GM12801 (cell line): Measurements from ENCODE around the gene SUZ12.

ENCODE experiments used
- CTCF ChIP-seq: IDR thresholded peaks from one replicate; pipeline ENCODE4 v1.5.1; 2011; ENCODE audit warnings: control low read depth; ENCODE audit not compliant: insufficient read length; ENCODE audit errors: extremely low read depth

The SUZ12 gene

GRCh38 chr17:31935512-31935911 lies 1.3 kb upstream of the SUZ12 start:
- no peak for TF ChIP-seq CTCF

- no peak for TF ChIP-seq CTCF
Measured at GRCh38 chr17:31967648-31968047, 30.8 kb downstream of the SUZ12 start.

- no peak for TF ChIP-seq CTCF
Measured at GRCh38 chr17:31997005-31997404, 60.2 kb downstream of the SUZ12 start.

GRCh38 chr17:32006957-32007462 lies 70.2 kb downstream of the SUZ12 start, which contains the start of gene LRRC37B:
Gene LRRC37B, plus strand, starts transcription at chr17:32007383. Its CDS starts 14,010 bp downstream, at chr17:32021393.
- no peak for TF ChIP-seq CTCF

- no peak for TF ChIP-seq CTCF
Measured at GRCh38 chr17:32007463-32008298, 70.9 kb downstream of the SUZ12 start.

- no peak for TF ChIP-seq CTCF
Measured at GRCh38 chr17:32009262-32009542, 72.4 kb downstream of the SUZ12 start.

- no peak for TF ChIP-seq CTCF
Measured at GRCh38 chr17:32010114-32010513, 73.3 kb downstream of the SUZ12 start.
